Measurements from ENCODE around the gene SUPT20HL2. TPM values are rescaled to one million over a fixed set of nuclear protein-coding genes. Genes with fewer than 3 reads are reported as not detected.
"Not testable (repeated sequence)": the region's sequence is repeated elsewhere in the genome, so short reads cannot be mapped to it uniquely, and the experiment has no call there.

Gene SUPT20HL2
- not detected in 2 replicates for total RNA-seq
- polyA plus RNA-seq (2012): not detected

- DNase-seq (ENCODE audit: low read depth): no peak
Observed at GRCh38 chrX:24314019-24314635, at the start of gene SUPT20HL2. Gene SUPT20HL2 (minus strand): TSS chrX:24314069. CDS start chrX:24313315, 754 bp downstream.

- DNase-seq (ENCODE audit: low read depth): not testable (repeated sequence)
Observed at GRCh38 chrX:24362089-24362745, 48.3 kb upstream of the SUPT20HL2 start.

GRCh38 chrX:24360272-24360671, 46.4 kb upstream of the SUPT20HL2 start, which contains the start of gene SUPT20HL1:
Gene SUPT20HL1 (plus strand): TSS chrX:24360639. CDS start chrX:24362761, 2,122 bp downstream.
- no peak for DNase-seq (ENCODE audit: low read depth)

GRCh38 chrX:24357106-24357505, 43.2 kb upstream of the SUPT20HL2 start:
- no peak for DNase-seq (ENCODE audit: low read depth)

DNA sequence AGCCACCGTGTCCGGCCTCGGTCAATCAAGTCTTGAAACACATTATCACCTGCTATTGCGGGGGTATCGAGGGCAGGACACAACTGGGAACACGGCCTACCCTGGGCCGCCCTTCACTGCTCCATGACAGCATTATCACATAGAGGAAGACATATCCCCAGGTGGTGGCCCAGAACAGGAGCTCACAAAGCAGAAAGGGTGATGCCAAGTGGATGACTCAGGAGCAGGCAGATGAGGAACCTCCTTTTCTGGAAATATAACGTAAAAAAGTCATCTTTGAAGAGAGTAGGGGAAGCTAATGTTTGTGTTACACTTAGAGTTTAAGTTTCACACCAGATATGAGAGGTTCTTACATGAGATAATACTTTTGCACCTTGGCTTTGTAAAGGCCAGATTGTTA, 41.2 kb upstream of the SUPT20HL2 start:
- no peak for DNase-seq (ENCODE audit: low read depth)

DNA sequence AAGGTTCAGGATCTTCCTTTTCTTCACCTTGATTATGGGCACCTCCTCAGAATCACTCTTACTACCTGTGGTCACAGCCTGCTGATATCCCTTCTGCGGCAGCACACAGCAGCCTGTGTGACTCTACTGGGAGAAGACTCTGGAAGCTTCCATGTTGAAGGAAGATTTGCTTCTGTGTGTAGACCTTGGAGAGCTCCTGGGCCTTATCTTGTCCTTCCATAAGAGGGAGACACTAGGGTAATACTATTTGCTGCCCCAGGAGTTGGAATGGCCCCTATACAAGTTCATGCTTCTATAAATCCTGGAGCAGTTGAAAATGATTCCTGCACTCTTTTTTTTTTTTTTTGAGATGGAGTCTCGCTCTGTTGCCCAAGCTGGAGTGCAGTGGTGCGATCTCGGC, 36.3 kb upstream of the SUPT20HL2 start:
- DNase-seq (ENCODE audit: low read depth): no peak

- peak; percentile 1 for DNase-seq (ENCODE audit: low read depth)
Observed at GRCh38 chrX:24347881-24348280, 34.0 kb upstream of the SUPT20HL2 start.

DNA sequence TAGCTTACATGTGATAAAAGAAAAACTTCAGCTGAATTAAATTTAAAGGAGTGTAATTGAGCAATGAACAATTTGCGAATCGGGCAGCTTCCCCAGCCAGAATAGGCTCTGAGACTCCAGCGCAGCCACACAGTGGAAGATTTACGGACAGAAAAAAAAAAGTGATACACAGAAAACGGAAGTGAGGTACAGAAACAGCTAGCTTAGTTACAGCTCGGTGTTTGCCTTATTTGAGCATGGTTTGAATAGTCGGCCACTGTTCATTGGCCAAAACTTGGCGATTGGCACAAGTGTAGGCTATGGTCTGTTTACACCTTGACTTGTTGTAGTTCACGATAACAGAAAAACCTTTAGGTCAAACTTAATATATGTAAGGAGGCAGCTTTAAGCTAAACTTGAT, 29.9 kb upstream of the SUPT20HL2 start:
- no peak for DNase-seq (ENCODE audit: low read depth)

DNA sequence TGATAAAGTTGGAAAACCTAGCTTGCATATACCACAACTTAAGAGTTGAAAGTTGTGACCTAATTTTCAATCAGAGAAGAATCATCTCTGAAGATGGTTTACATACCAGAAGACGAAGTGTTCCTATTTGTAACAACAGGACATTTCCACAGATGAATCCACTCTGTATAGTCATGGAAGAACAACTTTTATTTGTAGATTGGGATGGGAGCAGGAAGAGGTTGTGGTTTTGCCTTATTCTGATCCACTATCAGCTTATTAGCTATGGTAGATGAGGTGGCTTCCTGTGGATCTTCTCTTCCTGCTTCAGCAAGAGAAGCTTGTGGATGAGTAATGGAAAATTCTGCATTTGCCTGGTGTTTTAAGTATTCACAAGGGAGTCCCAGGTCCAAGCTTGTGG, 27.9 kb upstream of the SUPT20HL2 start:
- no peak for DNase-seq (ENCODE audit: low read depth)

DNA sequence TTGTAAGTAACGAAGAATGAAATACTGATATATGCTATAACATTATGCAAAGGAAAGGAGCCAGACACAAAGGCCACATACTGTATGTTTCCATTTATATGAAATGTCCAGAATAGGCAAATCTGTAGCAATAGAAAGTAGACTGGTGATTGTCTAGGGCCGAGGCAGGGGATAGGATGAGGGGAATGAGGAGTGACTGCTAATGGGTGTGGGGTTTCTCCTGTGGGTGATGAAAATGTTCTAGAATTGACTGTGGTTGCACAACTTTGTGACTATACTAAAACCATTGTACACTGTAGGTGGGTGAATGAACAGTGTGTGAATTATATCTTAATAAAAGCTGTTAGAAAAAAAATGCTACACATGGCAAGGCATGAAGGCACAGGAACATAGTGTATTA, 26.6 kb upstream of the SUPT20HL2 start:
- no peak for DNase-seq (ENCODE audit: low read depth)

GRCh38 chrX:24339911-24340310, 26.0 kb upstream of the SUPT20HL2 start:
- DNase-seq (ENCODE audit: low read depth): no peak

GRCh38 chrX:24335871-24336270, 22.0 kb upstream of the SUPT20HL2 start:
- DNase-seq (ENCODE audit: low read depth): no peak

GRCh38 chrX:24334461-24334860, 20.6 kb upstream of the SUPT20HL2 start:
- DNase-seq (ENCODE audit: low read depth): no peak

- no peak for DNase-seq (ENCODE audit: low read depth)
Observed at GRCh38 chrX:24333371-24333770, 19.5 kb upstream of the SUPT20HL2 start.

DNA sequence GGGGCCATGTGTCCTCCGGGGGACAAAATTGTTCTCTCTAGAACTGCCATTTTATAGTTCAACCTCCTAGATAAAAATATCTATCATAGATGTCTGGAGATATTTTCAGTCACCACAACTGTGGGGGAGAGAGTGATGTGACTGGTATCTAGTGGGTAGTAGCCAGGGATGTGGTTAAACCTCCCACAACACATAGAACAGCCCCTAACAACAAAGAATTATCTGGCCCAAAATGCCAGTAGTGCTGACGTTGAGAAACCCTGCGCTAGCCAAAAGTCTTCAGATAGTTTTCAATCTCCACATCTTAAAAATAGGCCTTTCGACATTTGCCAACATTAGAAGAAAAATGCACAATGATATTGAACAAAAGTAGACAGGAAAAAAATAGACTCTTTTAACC, 19.0 kb upstream of the SUPT20HL2 start:
- DNase-seq (ENCODE audit: low read depth): peak; percentile 18

GRCh38 chrX:24325231-24325630, 11.4 kb upstream of the SUPT20HL2 start:
- no peak for DNase-seq (ENCODE audit: low read depth)

DNA sequence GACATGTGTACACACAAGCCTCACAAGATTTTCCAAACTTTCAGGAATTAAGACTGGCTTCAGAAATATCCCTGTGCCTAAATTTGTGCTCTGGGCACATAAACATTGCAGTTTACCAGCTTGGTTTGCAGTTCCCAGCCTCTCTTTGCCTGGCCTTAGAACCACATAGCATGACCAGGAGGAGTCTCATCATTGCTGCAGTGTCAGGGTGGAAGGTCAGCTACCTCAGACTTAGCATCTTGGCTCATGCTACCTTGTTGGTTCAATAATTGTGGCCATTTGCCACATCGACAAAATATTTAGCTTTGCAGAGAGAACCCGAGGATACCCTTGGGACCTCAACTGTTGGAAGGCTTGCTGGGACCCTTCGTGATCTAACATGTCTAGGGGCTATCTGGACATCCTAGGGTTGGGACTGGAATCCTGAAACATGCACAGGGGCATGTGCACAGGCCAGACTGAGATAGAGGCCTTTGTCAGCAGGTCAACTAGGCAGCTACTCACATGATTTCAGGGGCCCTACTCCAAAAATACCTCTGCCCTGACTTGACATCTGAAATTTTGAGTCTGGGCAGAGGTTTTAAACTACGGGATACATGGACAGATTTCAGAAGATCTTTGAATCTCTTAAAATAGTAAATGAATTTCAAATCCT, 8.0 kb upstream of the SUPT20HL2 start:
- DNase-seq (ENCODE audit: low read depth): no peak

DNA sequence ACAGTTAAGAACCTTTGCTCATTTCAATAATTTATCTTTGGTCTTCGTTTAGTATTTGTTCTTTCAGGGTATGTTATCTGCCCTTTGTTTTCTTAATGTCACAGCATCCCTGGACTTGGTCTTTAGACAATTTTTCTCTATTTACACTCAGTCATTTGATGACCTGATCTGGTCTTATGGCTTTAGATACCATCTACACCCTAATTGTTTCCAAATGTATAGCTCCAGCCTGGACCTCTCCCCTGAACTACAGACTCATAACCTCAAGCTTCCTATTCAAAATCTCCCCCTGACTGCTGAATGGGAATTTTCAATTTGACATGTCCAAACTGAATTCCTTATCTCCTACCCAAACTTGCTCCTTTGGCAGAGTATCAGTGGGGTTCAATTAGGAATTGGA, 3.7 kb upstream of the SUPT20HL2 start:
- DNase-seq (ENCODE audit: low read depth): no peak

- no peak for DNase-seq (ENCODE audit: low read depth)
Observed at GRCh38 chrX:24316111-24316510, 2.2 kb upstream of the SUPT20HL2 start.

DNA sequence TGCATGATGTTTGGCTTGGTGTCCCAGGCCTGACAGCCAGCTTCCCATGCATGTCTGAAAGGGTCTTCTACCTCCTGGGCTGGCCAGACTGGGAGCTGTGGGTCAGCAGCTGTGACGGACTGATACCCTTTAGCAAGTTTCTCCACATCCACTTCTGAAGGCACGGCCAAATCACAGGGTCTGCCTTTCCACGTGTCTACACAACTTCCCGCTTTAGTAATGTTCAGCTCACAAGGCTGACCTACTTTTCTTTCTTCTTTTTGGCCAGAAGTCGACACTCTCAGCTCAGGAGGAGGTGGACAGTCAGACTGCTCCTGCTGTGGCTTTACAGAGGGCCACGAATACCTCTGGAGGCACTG, 1.6 kb downstream of the SUPT20HL2 start:
- DNase-seq (ENCODE audit: low read depth): not testable (repeated sequence)

- not testable (repeated sequence) for DNase-seq (ENCODE audit: low read depth)
Observed at GRCh38 chrX:24311507-24312248, 2.2 kb downstream of the SUPT20HL2 start.

DNA sequence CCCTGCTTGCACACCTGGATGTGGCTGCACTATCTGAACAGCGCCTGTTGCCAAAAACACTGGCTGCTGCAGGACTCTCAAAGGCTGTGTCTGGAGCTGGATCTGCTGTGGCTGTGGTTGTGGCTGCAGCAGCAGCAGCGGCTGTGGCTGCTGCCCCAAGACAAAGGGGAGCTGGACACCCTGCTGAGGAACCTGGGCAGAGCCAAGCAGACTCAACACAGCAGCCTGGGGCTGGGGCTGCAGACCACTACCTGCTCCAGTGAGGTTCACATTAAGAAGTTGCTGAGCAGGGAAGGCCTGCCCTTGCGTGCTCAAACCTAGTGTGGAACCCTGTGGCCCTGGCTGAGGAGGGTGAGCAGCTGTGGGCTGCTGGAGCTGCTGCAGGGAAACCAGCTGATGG, 3.0 kb downstream of the SUPT20HL2 start:
- not testable (repeated sequence) for DNase-seq (ENCODE audit: low read depth)

All from myocyte (in vitro differentiated cells).